Fibroblast of lung (primary cell): ENCODE measurements around the gene MFSD11. TPM values are rescaled to one million over a fixed set of nuclear protein-coding genes. Genes with fewer than 3 reads are reported as not detected.
A peak's percentile ranks its signal among the peaks of the same experiment; 100 is the strongest.

Experiments
- DNase-seq, 2 donors: peaks; one replicate each; pipeline versions ENCODE4 v3.0.0 to v3.0.0-alpha.2; 2010; ENCODE audit warnings: low read depth in 2 of 2
- H2AFZ ChIP-seq: 2 replicates; pipeline ENCODE4 v1.5.1; 2012; ENCODE audit warnings: low read length, control low read depth, inconsistent platforms
- H3K27ac ChIP-seq: 2 replicates; pipeline ENCODE4 v1.5.1; 2011; ENCODE audit warnings: low read length, control low read depth; ENCODE audit not compliant: insufficient read depth
- H3K27me3 ChIP-seq: 2 replicates; pipeline ENCODE4 v1.5.1; 2011; ENCODE audit warnings: mild to moderate bottlenecking, low read length; ENCODE audit not compliant: control insufficient read depth, insufficient read depth
- H3K36me3 ChIP-seq: 2 replicates; pipeline ENCODE4 v1.5.1; 2011; ENCODE audit warnings: low read length; ENCODE audit not compliant: control insufficient read depth, insufficient read depth
- H3K4me1 ChIP-seq: 2 replicates; pipeline ENCODE4 v1.5.1; 2011; ENCODE audit warnings: low read length; ENCODE audit not compliant: control insufficient read depth, insufficient read depth; ENCODE audit errors: extremely low read depth
- H3K4me2 ChIP-seq: 2 replicates; pipeline ENCODE4 v1.5.1; 2011; ENCODE audit warnings: low read length, control low read depth; ENCODE audit not compliant: insufficient read depth; ENCODE audit errors: extremely low read depth
- H3K4me3 ChIP-seq, 4 experiments: fragments of 200-600 bp in 1 of 4; sonication (generic) in 1 of 4; replicated peaks in 1 of 4; 2 replicates each; pipeline ENCODE4 v1.5.1; 2011 to 2016; ENCODE audit warnings: low read length in 4 of 4, low read depth in 3 of 4, mild to moderate bottlenecking in 3 of 4, control low read depth in 2 of 4, inconsistent platforms in 1 of 4, mixed read lengths in 1 of 4; ENCODE audit not compliant: insufficient read depth in 1 of 4; ENCODE audit errors: control extremely low read depth in 1 of 4
- H3K79me2 ChIP-seq: 2 replicates; pipeline ENCODE4 v1.5.1; 2012; ENCODE audit warnings: mild to moderate bottlenecking, low read length, inconsistent platforms; ENCODE audit not compliant: control insufficient read depth, insufficient read depth
- H3K9ac ChIP-seq: 2 replicates; pipeline ENCODE4 v1.5.1; 2011; ENCODE audit warnings: mild to moderate bottlenecking, low read length, control low read depth; ENCODE audit not compliant: insufficient read depth
- H3K9me3 ChIP-seq: 2 replicates; pipeline ENCODE4 v1.5.1; 2012; ENCODE audit warnings: low read depth, low read length; ENCODE audit not compliant: control insufficient read depth, insufficient read depth
- H4K20me1 ChIP-seq: 2 replicates; pipeline ENCODE4 v1.5.1; 2011; ENCODE audit warnings: low read length; ENCODE audit not compliant: control insufficient read depth, insufficient read depth; ENCODE audit errors: extremely low read depth
- EZH2 ChIP-seq: IDR thresholded peaks from 2 replicates; pipeline ENCODE4 v1.5.1; 2012; ENCODE audit warnings: low read length, control low read depth, mild to moderate bottlenecking; ENCODE audit errors: missing control alignments
- polyA plus RNA-seq, 2 donors: library from polyadenylated mRNA; depleted of rRNA in 1 of 2; stranded (reverse) in 1 of 2; unstranded in 1 of 2; fragments of >200 nt; gene quantifications; 2 replicates each; pipeline ENCODE4 v1.2.1, GENCODE V29; 2011 to 2012; ENCODE audit warnings: missing spikeins in 1 of 2
- total RNA-seq: library from RNA; depleted of rRNA; stranded (reverse); fragments of >200 nt; gene quantifications from 2 replicates; pipeline ENCODE4 v1.2.1, GENCODE V29; 2014
- TF ChIP-seq, protein P1 (sequence below), 2 donors: IDR thresholded peaks in 1 of 2; conservative IDR thresholded peaks in 1 of 2; 1 replicate in 1 of 2; 2 replicates in 1 of 2; pipeline ENCODE4 v1.5.1; 2011 to 2012; ENCODE audit warnings: low read length in 2 of 2, control low read depth in 1 of 2, inconsistent platforms in 1 of 2, low read depth in 1 of 2, mild to moderate bottlenecking in 1 of 2

Gene MFSD11
- total and polyA plus RNA-seq, 2 donors (not counting 1 experiment from before 2014, with no cell fraction given) = 22.4 to 31.4 TPM

DNA sequence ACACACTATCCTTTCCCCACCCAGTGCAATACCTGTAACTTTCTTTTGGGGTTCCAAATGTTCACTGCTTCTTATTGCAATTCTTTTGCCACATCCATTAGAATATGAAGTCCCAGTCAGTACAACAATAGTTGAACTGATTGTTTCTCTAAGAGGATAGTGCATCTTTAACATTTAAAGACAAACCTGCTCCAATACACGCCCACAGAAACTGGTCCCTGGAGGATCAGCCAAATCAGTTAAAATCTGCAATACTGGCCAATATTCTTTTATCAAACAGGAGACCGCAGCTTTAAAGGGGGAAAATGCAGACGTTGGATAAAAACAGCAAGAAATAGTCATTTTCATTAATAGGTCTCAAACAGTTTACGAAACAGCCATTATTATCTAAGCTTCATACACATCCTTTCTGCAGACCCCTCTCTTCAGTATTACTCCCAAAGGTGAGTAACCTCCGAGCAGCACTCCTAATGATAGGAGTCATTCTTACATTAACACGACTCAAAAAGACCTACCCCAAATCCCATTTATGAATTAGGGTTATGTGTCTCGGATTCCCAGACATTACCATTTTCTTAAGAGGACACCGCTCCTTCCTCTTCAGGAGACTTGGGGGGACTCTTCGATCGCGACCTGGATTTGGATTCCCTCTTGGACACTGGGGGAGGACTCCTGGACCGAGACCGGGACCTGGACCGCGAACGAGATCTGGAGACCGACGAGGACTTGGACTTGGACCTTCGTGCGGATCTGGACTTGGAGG is 2.2 kb upstream of the MFSD11 start:
- Histone ChIP-seq H3K4me3 (peak overlapping the region; percentile 93 to 96 (median 94)), H3K9ac (peak overlapping the region; percentile 94), H3K36me3 (peaks cover 14% of the 10 kb centered on the region), H3K27ac (peak overlapping the region; percentile 90), H3K4me2 (peak overlapping the region; percentile 95), H3K9me3 (no peaks in the 10 kb centered on the region), H3K79me2 (peaks cover 64% of the 10 kb centered on the region), H4K20me1 (no peaks in the 10 kb centered on the region), H3K27me3 (no peaks in the 10 kb centered on the region), H3K4me1 (peaks cover 10% of the 10 kb centered on the region), H2AFZ (no peak overlapping the region)
- DNase-seq = no peak
- no peak for TF ChIP-seq EZH2
- TF ChIP-seq, protein P1, sequence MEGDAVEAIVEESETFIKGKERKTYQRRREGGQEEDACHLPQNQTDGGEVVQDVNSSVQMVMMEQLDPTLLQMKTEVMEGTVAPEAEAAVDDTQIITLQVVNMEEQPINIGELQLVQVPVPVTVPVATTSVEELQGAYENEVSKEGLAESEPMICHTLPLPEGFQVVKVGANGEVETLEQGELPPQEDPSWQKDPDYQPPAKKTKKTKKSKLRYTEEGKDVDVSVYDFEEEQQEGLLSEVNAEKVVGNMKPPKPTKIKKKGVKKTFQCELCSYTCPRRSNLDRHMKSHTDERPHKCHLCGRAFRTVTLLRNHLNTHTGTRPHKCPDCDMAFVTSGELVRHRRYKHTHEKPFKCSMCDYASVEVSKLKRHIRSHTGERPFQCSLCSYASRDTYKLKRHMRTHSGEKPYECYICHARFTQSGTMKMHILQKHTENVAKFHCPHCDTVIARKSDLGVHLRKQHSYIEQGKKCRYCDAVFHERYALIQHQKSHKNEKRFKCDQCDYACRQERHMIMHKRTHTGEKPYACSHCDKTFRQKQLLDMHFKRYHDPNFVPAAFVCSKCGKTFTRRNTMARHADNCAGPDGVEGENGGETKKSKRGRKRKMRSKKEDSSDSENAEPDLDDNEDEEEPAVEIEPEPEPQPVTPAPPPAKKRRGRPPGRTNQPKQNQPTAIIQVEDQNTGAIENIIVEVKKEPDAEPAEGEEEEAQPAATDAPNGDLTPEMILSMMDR (conservative IDR thresholded peaks at IDR 0.05 in 1 of 2, IDR thresholded peaks at IDR 0.05 in 1 of 2; ENCODE audit: low read depth in 1 of 2, low read length in 2 of 2) = no peak

DNA sequence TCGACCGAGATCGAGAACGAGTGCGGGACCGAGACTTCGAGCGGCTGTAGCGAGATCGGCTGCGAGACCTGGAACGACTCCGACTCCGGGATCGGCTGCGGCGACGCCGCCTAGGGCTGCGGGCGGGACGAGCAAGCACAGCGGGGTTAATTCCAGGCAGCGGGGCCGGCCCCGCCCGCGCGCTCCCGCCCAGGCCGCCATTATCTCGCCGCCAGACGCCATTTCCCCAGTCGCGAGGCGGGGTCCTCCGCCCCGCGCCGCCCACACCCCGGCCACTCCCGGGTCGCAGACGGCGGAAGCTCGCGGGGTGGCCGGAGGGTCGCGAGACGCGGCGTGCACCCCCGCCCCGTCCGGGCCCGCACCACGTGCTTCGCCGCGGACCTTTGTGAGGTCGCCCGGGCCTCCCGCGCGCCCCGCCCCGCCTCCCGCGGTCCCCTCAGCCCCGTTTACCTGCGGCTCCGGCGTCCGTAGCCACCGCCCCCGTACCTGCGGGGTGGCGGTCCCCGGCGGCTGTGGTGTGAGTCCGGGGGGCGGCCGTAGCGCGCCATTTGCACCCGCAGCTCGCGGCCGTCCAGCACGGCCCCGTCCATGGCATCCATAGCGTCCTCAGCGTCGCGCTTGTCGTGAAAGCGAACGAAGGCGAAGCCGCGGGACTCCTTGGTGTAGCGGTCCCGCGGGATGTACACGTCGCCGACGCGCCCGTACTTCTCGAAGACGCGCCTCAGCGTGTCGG is 1.4 kb upstream of the MFSD11 start:
- Histone ChIP-seq H2AFZ (no peak overlapping the region), H3K27ac (peak overlapping the region; percentile 90), H3K36me3 (peaks cover 12% of the 10 kb centered on the region), H3K4me2 (peak overlapping the region; percentile 95), H3K9me3 (no peaks in the 10 kb centered on the region), H3K9ac (peak overlapping the region; percentile 94), H4K20me1 (no peaks in the 10 kb centered on the region), H3K4me1 (peaks cover 10% of the 10 kb centered on the region), H3K27me3 (no peaks in the 10 kb centered on the region), H3K79me2 (peaks cover 60% of the 10 kb centered on the region), H3K4me3 (peak overlapping the region; percentile 93 to 96 (median 94))
- TF ChIP-seq EZH2 = no peak
- TF ChIP-seq, protein P1 (conservative IDR thresholded peaks at IDR 0.05 in 1 of 2, IDR thresholded peaks at IDR 0.05 in 1 of 2; ENCODE audit: low read depth in 1 of 2, low read length in 2 of 2) = peak; percentile 15 to 16
- DNase-seq = peak; percentile 50 to 65

DNA sequence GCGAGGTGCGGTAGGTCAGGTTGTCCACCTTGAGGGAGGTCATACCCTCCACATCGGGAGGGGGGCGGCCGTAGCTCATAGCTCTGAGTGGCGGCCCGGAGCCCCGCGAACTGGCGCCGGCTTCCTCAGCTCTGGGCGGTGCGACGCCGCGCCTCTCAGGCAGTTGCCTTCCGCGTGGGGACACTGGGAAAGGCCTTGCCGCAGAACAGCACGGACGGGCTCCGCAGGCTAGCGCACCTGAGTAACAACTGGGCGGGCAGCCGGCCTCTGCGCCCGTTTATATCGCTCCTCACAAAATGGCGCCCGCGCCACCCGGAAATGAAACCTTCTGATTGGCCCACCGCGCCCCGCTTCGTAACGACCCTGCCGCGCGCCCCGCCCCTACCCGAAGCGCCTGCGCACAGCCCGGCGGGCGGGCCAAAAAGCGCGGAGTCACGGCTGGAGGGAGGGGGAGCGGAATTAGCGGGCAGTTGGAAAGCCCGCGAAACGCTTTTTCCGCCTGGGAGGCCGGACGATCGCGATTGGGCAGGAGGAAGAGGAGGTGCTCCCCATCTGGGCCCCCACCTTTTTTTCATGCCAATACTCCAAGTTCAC is 740 bp upstream of the MFSD11 start, which contains the start of gene SRSF2:
TSS of gene SRSF2 (minus strand) at position 250 of the 594 bp plus-strand sequence. CDS start at position 79, 171 bp downstream.
- Histone ChIP-seq H3K9me3 (no peaks in the 10 kb centered on the region), H3K79me2 (peaks cover 55% of the 10 kb centered on the region), H3K27ac (peak within 1 kb of the TSS; percentile 98), H4K20me1 (no peaks in the 10 kb centered on the region), H3K27me3 (no peaks in the 10 kb centered on the region), H3K4me1 (peaks cover 10% of the 10 kb centered on the region), H2AFZ (peak within 1 kb of the TSS; percentile 77), H3K4me2 (peak within 1 kb of the TSS; percentile 95), H3K36me3 (peaks cover 14% of the 10 kb centered on the region), H3K4me3 (peak within 1 kb of the TSS; percentile 93 to 98 (median 94)), H3K9ac (peak within 1 kb of the TSS; percentile 94)
- no peak for TF ChIP-seq EZH2
- TF ChIP-seq, protein P1 (conservative IDR thresholded peaks at IDR 0.05 in 1 of 2, IDR thresholded peaks at IDR 0.05 in 1 of 2; ENCODE audit: low read depth in 1 of 2, low read length in 2 of 2) = no peak
- DNase-seq = peak; percentile 98
